GM12878 (cell line): Measurements from ENCODE around the gene MLLT3. TPM values are rescaled to one million over a fixed set of nuclear protein-coding genes. Genes with fewer than 3 reads are reported as not detected.

Source experiments
- ATAC-seq: fragments of 200-7000 bp; cut with Tn5 transposase; 3 replicates; pipeline ENCODE4 v1.9.1; 2020; ENCODE audit warnings: mild to moderate bottlenecking, moderate library complexity
- BruUV-seq: library from RNA; stranded (reverse); fragments of 400-500 nt; replicated peaks from 2 replicates; lab custom pipeline; 2021; lab: Mats Ljungman, UMichigan
- CTCF ChIA-PET: fragments of 300-600 bp; sonication (Branson Sonifier 250); formaldehyde crosslinking; extraction: SDS; loops from one replicate; lab custom pipeline; 2021; ENCODE audit warnings: inconsistent platforms; lab: Yijun Ruan, JAX
- POLR2A ChIA-PET: fragments of 350-600 bp; formaldehyde crosslinking; extraction: SDS; loops from one replicate; lab custom pipeline; 2021; ENCODE audit warnings: inconsistent platforms; lab: Charles Lee
- RAD21 ChIA-PET: fragments of 300-600 bp; sonication (Branson Sonifier 250); formaldehyde crosslinking; loops from one replicate; lab custom pipeline; 2023; ENCODE audit warnings: antibody characterized with exemption; ENCODE audit not compliant: unreplicated experiment; lab: Charles Lee
- SMC1A ChIA-PET: fragments of 300-600 bp; sonication (Branson Sonifier 250); formaldehyde crosslinking; loops from one replicate; lab custom pipeline; 2023; ENCODE audit not compliant: unreplicated experiment, uncharacterized antibody; lab: Charles Lee
- DNase-seq: peaks from one replicate; pipeline ENCODE4 v3.0.0-alpha.2; 2011; ENCODE audit warnings: low read depth, low spot score
- FAIRE-seq: peaks from 3 replicates; lab custom pipeline; 2011; peaks lifted over from hg19 to GRCh38; lab: Jason Lieb, UNC
- H2AFZ ChIP-seq: 2 replicates; pipeline ENCODE4 v1.6.0; 2011; ENCODE audit warnings: low read depth, low read length, control low read depth; ENCODE audit not compliant: control insufficient read depth
- H3K27ac ChIP-seq: 2 replicates; pipeline ENCODE4 v1.5.1; 2011; ENCODE audit warnings: control low read depth; ENCODE audit not compliant: control insufficient read depth, insufficient read depth
- H3K27me3 ChIP-seq, 2 experiments: replicated peaks in 1 of 2; 2 replicates each; pipeline versions ENCODE4 v1.6.0 to v1.6.1; 2011; ENCODE audit warnings: low read length in 1 of 2; ENCODE audit not compliant: control insufficient read depth in 2 of 2, insufficient read depth in 2 of 2
- H3K36me3 ChIP-seq, 2 experiments: 2 replicates each; pipeline ENCODE4 v1.5.1; 2011; ENCODE audit warnings: low read length in 1 of 2; ENCODE audit not compliant: control insufficient read depth in 2 of 2, insufficient read depth in 2 of 2
- H3K4me1 ChIP-seq: 2 replicates; pipeline ENCODE4 v1.6.1; 2011; ENCODE audit warnings: mild to moderate bottlenecking, low read length, moderate library complexity, mixed read lengths; ENCODE audit not compliant: control insufficient read depth, insufficient read depth
- H3K4me2 ChIP-seq: 2 replicates; pipeline ENCODE4 v1.6.0; 2011; ENCODE audit warnings: control low read depth; ENCODE audit not compliant: control insufficient read depth, insufficient read depth
- H3K4me3 ChIP-seq: fragments of 200-600 bp; sonication (generic); 2 replicates; pipeline ENCODE4 v1.5.1; 2016
- H3K79me2 ChIP-seq: 2 replicates; pipeline ENCODE4 v1.6.0; 2011; ENCODE audit warnings: low read length; ENCODE audit not compliant: control insufficient read depth, insufficient read depth
- H3K9ac ChIP-seq: 2 replicates; pipeline ENCODE4 v1.8.0; 2011; ENCODE audit warnings: low read length, control low read depth, mixed read lengths; ENCODE audit not compliant: control insufficient read depth, insufficient read depth
- H3K9me3 ChIP-seq: replicated peaks from 3 replicates; pipeline ENCODE4 v1.5.1; 2011; ENCODE audit warnings: mild to moderate bottlenecking, low read length; ENCODE audit not compliant: control insufficient read depth, insufficient read depth
- H4K20me1 ChIP-seq: 2 replicates; pipeline ENCODE4 v1.6.0; 2011; ENCODE audit not compliant: control insufficient read depth, insufficient read depth
- CBFB ChIP-seq: IDR thresholded peaks from 2 replicates; pipeline ENCODE4 v1.6.1; 2016; ENCODE audit warnings: antibody characterized with exemption, low read depth
- EZH2 ChIP-seq: IDR thresholded peaks from 2 replicates; pipeline ENCODE4 v1.6.1; 2012; ENCODE audit warnings: low read depth, mild to moderate bottlenecking, control low read depth, inconsistent platforms, low read length, borderline replicate concordance; ENCODE audit not compliant: control insufficient read depth
- MTA3 ChIP-seq: IDR thresholded peaks from 2 replicates; pipeline ENCODE4 v1.6.1; 2012; ENCODE audit warnings: low read length, inconsistent platforms, borderline replicate concordance
- NFIC ChIP-seq: IDR thresholded peaks from 2 replicates; pipeline ENCODE4 v1.6.1; 2012; ENCODE audit warnings: low read depth, mild to moderate bottlenecking, inconsistent platforms, low read length, moderate library complexity
- SMAD5 ChIP-seq: IDR thresholded peaks from 2 replicates; pipeline ENCODE4 v1.6.1; 2016; ENCODE audit warnings: antibody characterized with exemption, low read depth
- WGBS: methylation state at CpG from one replicate; pipeline ENCODE4 v1.1.6; 2016; ENCODE audit warnings: low lambda C conversion rate; ENCODE audit not compliant: insufficient replicate concordance, insufficient coverage; ENCODE audit errors: missing lambda C conversion rate; 5-methylcytosine and 5-hydroxymethylcytosine counted together
- in situ Hi-C: fragments of 300-500 bp; cut with MboI; formaldehyde crosslinking; loops from 9 replicates; pipeline ENCODE4 v1.14.3; 2018; ENCODE audit warnings: mixed read lengths
- intact Hi-C: fragments of 100-400 bp; cut with micrococcal nuclease; formaldehyde crosslinking; loops from one replicate; pipeline ENCODE4 v1.14.2; 2022; ENCODE audit not compliant: unreplicated experiment
- polyA plus RNA-seq, 11 experiments: library from polyadenylated mRNA; depleted of rRNA in 4 of 11; unstranded in 6 of 11; stranded (reverse) in 5 of 11; fragments of >200 nt; fragmentation: Nextera tagmentation in 4 of 11; fragmentation: Illumina TruSeq in 1 of 11; extraction: Ambion mirVana in 4 of 11; extraction: Trizol in 1 of 11; gene quantifications; 1 replicate in 1 of 11; 2 replicates in 10 of 11; pipeline versions ENCODE4 v1.2.1 to v1.2.3, GENCODE V29; 2011 to 2016; ENCODE audit warnings: inconsistent platforms in 2 of 11, missing spikeins in 2 of 11, low read depth in 1 of 11
- total RNA-seq, 4 experiments: library from RNA; depleted of rRNA in 3 of 4; stranded (reverse); fragments of >200 nt in 3 of 4; fragmentation: Illumina TruSeq in 1 of 4; extraction: Trizol in 1 of 4; gene quantifications; 2 replicates each; pipeline versions ENCODE4 v1.2.1 to v1.2.3, GENCODE V29; 2013 to 2021

Gene MLLT3
- total and polyA plus RNA-seq, 10 of the 15 experiments (the other 5 are each of a cell fraction or from before 2014, with no cell fraction given): 17.7 to 72.3 (median 35.6) TPM

GRCh38 chr9:20603524-20604268 lies 18.6 kb downstream of the MLLT3 start:
- in situ Hi-C loops (no loop called here), intact Hi-C loops (loop anchor here (2.0 kb wide), 1 partner anchor 51 kb away; no protein-coding TSS in a partner anchor)
- Histone ChIP-seq H3K79me2 (peaks cover 87% of the 10 kb centered on the region), H4K20me1 (no peaks in the 10 kb centered on the region), H3K4me1 (peaks cover 20% of the 10 kb centered on the region), H3K9ac (peak overlapping the region; percentile 12), H3K27ac (peak overlapping the region; percentile 67), H3K4me3 (no peak overlapping the region), H3K4me2 (peak overlapping the region; percentile 22), H3K27me3 (no peaks in the 10 kb centered on the region), H3K9me3 (peaks cover 2% of the 10 kb centered on the region), H2AFZ (no peak overlapping the region), H3K36me3 (no peaks in the 10 kb centered on the region; a peak in 1 of 4 replicates)
- FAIRE-seq (no peak), ATAC-seq (peak; percentile 25; the same call in 1 of the 3 replicates), DNase-seq (no peak)
- no TSS peak for BruUV-seq
- ChIA-PET CTCF (interaction anchor here (0.6 to 3.1 kb wide), 9 partner anchors 8 to 658 kb away, joined by 3 to 25 read pairs (median 4); partner anchors contain the start of gene MLLT3), SMC1A (interaction anchor here (0.9 to 6.5 kb wide), 13 partner anchors 8 to 283 kb away, joined by 3 to 68 read pairs (median 11); partner anchors contain the start of gene MLLT3), POLR2A (interaction anchor here (1.1 to 2.8 kb wide), 5 partner anchors 9 to 80 kb away, joined by 4 to 25 read pairs (median 7); partner anchors contain the start of genes FOCAD and MLLT3), RAD21 (interaction anchor here (0.9 to 3.0 kb wide), 12 partner anchors 8 to 337 kb away, joined by 3 to 55 read pairs (median 8); partner anchors contain the start of gene MLLT3)
- 64% methylated on average over 5 of the region's 5 CpGs for WGBS
- 0 out of 2 replicates have a peak, but pooled peaks have one; percentile 2 for TF ChIP-seq NFIC
- no peak for TF ChIP-seq MTA3
- no peak for TF ChIP-seq CBFB
- TF ChIP-seq EZH2: no peak
- no peak for TF ChIP-seq SMAD5
